Choroid plexus epithelial cell (primary cell): Measurements from ENCODE around the gene HMG20A.
"Not testable (repeated sequence)": the region's sequence is repeated elsewhere in the genome, so short reads cannot be mapped to it uniquely, and the experiment has no call there.

Experiments used
- DNase-seq: peaks from one replicate; pipeline ENCODE4 v3.0.0-alpha.2; 2010; ENCODE audit warnings: low read depth
- H3K4me3 ChIP-seq: 2 replicates; pipeline ENCODE4 v1.5.1; 2011; ENCODE audit warnings: low read depth, mild to moderate bottlenecking, control low read depth, low read length, moderate library complexity
- CTCF ChIP-seq: conservative IDR thresholded peaks from 2 replicates; pipeline ENCODE4 v1.5.1; 2011; ENCODE audit warnings: low read depth, mild to moderate bottlenecking, control low read depth, inconsistent platforms, low read length, moderate library complexity

The HMG20A gene

GRCh38 chr15:77409259-77410156 is 11.2 kb upstream of the HMG20A start:
- H3K4me3 ChIP-seq = no peak overlapping the region
- peak; percentile 53 for DNase-seq
- TF ChIP-seq CTCF = no peak

GRCh38 chr15:77410157-77410500 is 10.6 kb upstream of the HMG20A start:
- not testable (repeated sequence) for DNase-seq, H3K4me3 ChIP-seq

DNA sequence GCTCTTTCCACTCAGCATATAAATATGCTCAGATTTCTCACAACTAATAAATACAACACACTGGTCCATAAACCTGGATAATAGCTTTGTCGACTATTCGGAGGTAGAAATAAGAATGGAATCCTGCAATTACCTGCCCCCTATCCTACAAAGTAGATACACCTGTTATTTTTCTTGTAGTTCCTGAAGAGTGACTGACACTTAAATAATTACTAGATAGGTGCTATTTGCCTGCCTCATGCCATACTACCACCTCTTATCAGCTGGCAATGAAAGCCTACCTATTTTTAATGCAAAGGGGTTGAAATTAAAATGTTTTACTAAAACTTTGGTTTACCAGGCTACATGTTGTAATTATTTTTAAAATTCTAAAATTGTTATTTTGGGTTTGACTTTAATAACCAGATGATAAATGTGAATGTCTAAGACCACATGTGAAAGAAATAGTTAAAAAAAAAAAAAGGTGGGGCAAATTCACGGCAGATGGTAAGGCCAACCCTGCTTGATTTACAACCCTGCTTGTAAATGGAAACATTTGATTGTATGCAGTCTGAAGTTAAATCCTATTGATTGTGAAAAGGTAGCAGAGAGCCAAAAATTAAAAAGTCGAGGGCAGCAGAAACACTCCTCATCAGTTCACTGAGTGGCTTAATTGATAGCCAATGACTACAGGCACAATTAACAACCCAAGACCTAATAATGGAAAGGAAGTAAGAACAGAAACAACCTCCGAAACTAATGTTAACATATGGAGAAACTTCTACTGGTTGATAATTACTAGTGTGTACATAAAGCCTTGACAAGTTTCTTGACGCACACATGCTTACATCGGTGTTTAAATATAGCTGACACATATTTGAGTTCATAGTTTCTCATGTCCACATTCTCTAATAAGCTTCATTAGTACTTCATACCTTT is 9.7 kb upstream of the HMG20A start:
- no peak for TF ChIP-seq CTCF
- no peak for DNase-seq
- no peak overlapping the region for H3K4me3 ChIP-seq

DNA sequence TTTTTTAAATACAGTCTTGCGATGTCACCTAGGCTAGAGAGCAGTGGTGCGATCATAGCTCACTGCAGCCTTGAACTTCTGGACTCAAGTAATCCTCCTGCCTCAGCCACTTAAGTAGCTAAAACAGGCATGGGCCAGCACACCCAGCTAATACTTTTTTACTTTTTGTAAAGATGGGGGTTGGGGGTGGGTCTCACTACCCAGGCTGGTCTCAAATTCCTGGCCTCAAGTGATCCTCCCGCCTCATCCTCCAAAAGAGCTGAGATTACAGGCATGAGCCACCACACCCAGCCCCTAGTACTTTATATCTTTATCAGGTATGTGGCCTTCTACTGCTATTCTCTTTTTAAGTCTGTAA is 9.1 kb upstream of the HMG20A start:
- DNase-seq = no peak
- no peak for TF ChIP-seq CTCF
- no peak overlapping the region for H3K4me3 ChIP-seq

DNA sequence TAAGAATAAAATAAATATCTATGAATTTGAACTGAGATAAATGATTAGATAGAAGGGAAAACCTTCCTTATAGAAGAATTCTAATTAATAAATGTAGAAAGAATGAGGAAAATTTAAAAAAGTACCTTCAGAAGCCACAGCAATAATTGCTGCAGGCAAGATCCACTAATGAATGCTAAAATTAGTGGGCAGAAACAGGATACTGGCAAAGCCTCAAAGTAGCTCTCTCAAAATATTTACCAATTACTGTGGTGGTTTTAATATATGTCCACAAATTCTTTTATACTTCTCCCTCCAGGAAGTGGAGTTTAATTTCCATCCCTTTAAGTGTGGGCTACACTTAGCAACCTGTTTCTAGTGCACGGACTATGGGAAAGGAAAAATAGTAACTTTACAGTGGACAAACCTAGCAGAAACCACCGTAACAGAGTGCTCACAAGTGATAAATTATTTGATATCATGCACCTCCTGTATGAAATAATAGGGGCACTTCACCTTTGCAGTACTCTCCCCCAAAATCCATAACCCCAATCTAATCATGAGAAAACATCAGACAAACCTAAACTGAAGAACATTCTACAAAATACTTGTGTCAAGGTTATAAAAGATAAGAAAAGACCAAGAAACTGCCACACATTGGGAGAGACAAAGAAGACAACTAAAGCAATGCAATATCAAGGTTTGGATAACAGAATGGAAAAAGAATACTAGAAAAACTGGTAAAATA is 7.6 kb upstream of the HMG20A start:
- no peak overlapping the region for H3K4me3 ChIP-seq
- DNase-seq = no peak
- no peak for TF ChIP-seq CTCF

DNA sequence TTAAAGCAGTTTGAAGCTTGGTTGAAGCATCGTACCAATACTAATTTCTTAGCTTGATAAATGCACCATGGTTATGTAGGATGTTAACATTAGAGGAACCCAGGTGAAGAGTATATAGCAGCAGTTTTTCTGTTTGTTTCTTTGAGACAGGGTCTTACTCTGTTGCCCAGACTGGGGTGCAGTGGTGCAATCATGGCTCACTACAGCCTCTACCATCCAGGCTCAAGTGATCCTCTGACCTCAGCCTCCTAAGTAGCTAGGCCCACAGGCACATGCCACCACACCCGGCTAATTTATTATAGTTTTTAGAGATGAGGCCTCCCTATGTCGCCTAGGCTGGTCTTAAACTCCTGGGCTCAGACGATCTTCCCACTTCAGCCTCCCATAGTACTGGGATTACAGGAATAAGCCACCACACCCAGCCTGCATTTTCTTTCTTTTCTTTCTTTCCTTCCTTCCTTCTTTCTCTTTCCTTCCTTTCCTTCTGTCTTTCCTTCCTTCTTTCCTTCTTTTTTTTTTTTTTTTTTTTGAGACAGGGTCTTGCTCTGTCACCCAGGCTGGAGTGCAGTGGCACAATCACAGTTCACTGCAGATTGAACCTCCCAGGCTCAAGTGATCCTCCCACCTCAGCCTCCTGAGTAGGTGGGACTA is 6.9 kb upstream of the HMG20A start:
- no peak overlapping the region for H3K4me3 ChIP-seq
- no peak for TF ChIP-seq CTCF
- no peak for DNase-seq
